ENCODE results near the gene CCDC43. TPM values are rescaled to one million over a fixed set of nuclear protein-coding genes. Genes with fewer than 3 reads are reported as not detected.
"Not testable (repeated sequence)": the region's sequence is repeated elsewhere in the genome, so short reads cannot be mapped to it uniquely, and the experiment has no call there.

The CCDC43 gene
- total and polyA plus RNA-seq, 4 donors, result 4.5 to 8.6 (median 6.7) TPM

GRCh38 chr17:44734272-44734671, 44.7 kb upstream of the CCDC43 start:
- TF ChIP-seq HNF4A (conservative IDR thresholded peaks at IDR 0.05), result no peak
- TF ChIP-seq, protein P1, sequence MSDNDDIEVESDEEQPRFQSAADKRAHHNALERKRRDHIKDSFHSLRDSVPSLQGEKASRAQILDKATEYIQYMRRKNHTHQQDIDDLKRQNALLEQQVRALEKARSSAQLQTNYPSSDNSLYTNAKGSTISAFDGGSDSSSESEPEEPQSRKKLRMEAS (IDR thresholded peaks at IDR 0.05), result no peak
- WGBS, result 97% methylated on average over 2 of the region's 2 CpGs

GRCh38 chr17:44733753-44734152, 44.2 kb upstream of the CCDC43 start:
- H3K36me3 ChIP-seq (ENCODE audit: control insufficient read depth in 4 of 4, insufficient read depth in 3 of 4, low read depth in 1 of 4, low read length in 3 of 4), result peaks cover 0 to 1% (median 0%) of the 10 kb centered on the region in 4 donors
- H3K27ac ChIP-seq (ENCODE audit: low read depth in 1 of 2, low read length in 2 of 2), result no peak overlapping the region
- no peaks in the 10 kb centered on the region for H3K4me1 ChIP-seq (ENCODE audit: control insufficient read depth in 4 of 4, insufficient read depth in 4 of 4, low read length in 3 of 4)
- H3K4me3 ChIP-seq (ENCODE audit: low read depth in 1 of 3, low read length in 3 of 3), result no peak overlapping the region
- 88% methylated on average over 5 of the region's 5 CpGs for WGBS
- no peaks in the 10 kb centered on the region for H3K27me3 ChIP-seq (ENCODE audit: control insufficient read depth in 4 of 4, insufficient read depth in 4 of 4, low read length in 3 of 4)
- TF ChIP-seq NR2F2 (IDR thresholded peaks at IDR 0.05) (no peak), RAD21 (IDR thresholded peaks at IDR 0.05) (no peak), TAF1 (conservative IDR thresholded peaks at IDR 0.05) (no peak), GABPA (IDR thresholded peaks at IDR 0.05 in 1 of 2, conservative IDR thresholded peaks at IDR 0.05 in 1 of 2) (no peak), YY1 (IDR thresholded peaks at IDR 0.05) (no peak), EGR1 (IDR thresholded peaks at IDR 0.05; ENCODE audit: low read depth in 2 of 2) (no peak), HNF4A (conservative IDR thresholded peaks at IDR 0.05) (no peak), FOXA1 (IDR thresholded peaks at IDR 0.05) (no peak), RXRA (IDR thresholded peaks at IDR 0.05) (no peak)
- TF ChIP-seq, protein P2, sequence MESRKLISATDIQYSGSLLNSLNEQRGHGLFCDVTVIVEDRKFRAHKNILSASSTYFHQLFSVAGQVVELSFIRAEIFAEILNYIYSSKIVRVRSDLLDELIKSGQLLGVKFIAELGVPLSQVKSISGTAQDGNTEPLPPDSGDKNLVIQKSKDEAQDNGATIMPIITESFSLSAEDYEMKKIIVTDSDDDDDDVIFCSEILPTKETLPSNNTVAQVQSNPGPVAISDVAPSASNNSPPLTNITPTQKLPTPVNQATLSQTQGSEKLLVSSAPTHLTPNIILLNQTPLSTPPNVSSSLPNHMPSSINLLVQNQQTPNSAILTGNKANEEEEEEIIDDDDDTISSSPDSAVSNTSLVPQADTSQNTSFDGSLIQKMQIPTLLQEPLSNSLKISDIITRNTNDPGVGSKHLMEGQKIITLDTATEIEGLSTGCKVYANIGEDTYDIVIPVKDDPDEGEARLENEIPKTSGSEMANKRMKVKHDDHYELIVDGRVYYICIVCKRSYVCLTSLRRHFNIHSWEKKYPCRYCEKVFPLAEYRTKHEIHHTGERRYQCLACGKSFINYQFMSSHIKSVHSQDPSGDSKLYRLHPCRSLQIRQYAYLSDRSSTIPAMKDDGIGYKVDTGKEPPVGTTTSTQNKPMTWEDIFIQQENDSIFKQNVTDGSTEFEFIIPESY (IDR thresholded peaks at IDR 0.05), result no peak
- TF ChIP-seq, protein P3, sequence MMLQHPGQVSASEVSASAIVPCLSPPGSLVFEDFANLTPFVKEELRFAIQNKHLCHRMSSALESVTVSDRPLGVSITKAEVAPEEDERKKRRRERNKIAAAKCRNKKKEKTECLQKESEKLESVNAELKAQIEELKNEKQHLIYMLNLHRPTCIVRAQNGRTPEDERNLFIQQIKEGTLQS (IDR thresholded peaks at IDR 0.05), result no peak
- TF ChIP-seq, protein P1 (IDR thresholded peaks at IDR 0.05), result no peak
- no peak for DNase-seq (ENCODE audit: low spot score)
- H3K9me3 ChIP-seq (ENCODE audit: control insufficient read depth in 4 of 4, low read length in 3 of 4), result no peaks in the 10 kb centered on the region
- H3K9ac ChIP-seq (ENCODE audit: low read depth in 1 of 2, low read length in 2 of 2), result no peak overlapping the region

More at GRCh38 chr17:44734272-44734671, 44.7 kb upstream of the CCDC43 start:
- no peaks in the 10 kb centered on the region for H3K27me3 ChIP-seq (ENCODE audit: control insufficient read depth in 4 of 4, insufficient read depth in 4 of 4, low read length in 3 of 4)
- H3K9me3 ChIP-seq (ENCODE audit: control insufficient read depth in 4 of 4, low read length in 3 of 4), result no peaks in the 10 kb centered on the region
- no peak overlapping the region for H3K4me3 ChIP-seq (ENCODE audit: low read depth in 1 of 3, low read length in 3 of 3)
- no peak for DNase-seq (ENCODE audit: low spot score)
- peaks cover 0 to 1% (median 0%) of the 10 kb centered on the region in 4 donors for H3K36me3 ChIP-seq (ENCODE audit: control insufficient read depth in 4 of 4, insufficient read depth in 3 of 4, low read depth in 1 of 4, low read length in 3 of 4)
- no peaks in the 10 kb centered on the region for H3K4me1 ChIP-seq (ENCODE audit: control insufficient read depth in 4 of 4, insufficient read depth in 4 of 4, low read length in 3 of 4)
- no peak overlapping the region for H3K27ac ChIP-seq (ENCODE audit: low read depth in 1 of 2, low read length in 2 of 2)
- no peak overlapping the region for H3K9ac ChIP-seq (ENCODE audit: low read depth in 1 of 2, low read length in 2 of 2)

GRCh38 chr17:44726121-44726520, 36.5 kb upstream of the CCDC43 start:
- H3K27me3 ChIP-seq (ENCODE audit: control insufficient read depth in 4 of 4, insufficient read depth in 4 of 4, low read length in 3 of 4); H3K4me3 ChIP-seq (ENCODE audit: low read depth in 1 of 3, low read length in 3 of 3); H3K4me1 ChIP-seq (ENCODE audit: control insufficient read depth in 4 of 4, insufficient read depth in 4 of 4, low read length in 3 of 4); H3K9me3 ChIP-seq (ENCODE audit: control insufficient read depth in 4 of 4, low read length in 3 of 4); H3K27ac ChIP-seq (ENCODE audit: low read depth in 1 of 2, low read length in 2 of 2); H3K9ac ChIP-seq (ENCODE audit: low read depth in 1 of 2, low read length in 2 of 2); DNase-seq (ENCODE audit: low spot score); H3K36me3 ChIP-seq (ENCODE audit: control insufficient read depth in 4 of 4, insufficient read depth in 3 of 4, low read depth in 1 of 4, low read length in 3 of 4): not testable (repeated sequence)
- WGBS, result 96% methylated on average over 6 of the region's 6 CpGs
